HEK293 (cell line): ENCODE results near the gene SLC26A4.

ENCODE experiments used
- MEIS1 ChIP-seq: sonication (generic); formaldehyde crosslinking; IDR thresholded peaks from 2 replicates; pipeline ENCODE4 v1.8.1; 2022; ENCODE audit warnings: missing genetic modification reagents, mild to moderate bottlenecking, borderline replicate concordance
- REPIN1 ChIP-seq: fragments of 450-650 bp; formaldehyde crosslinking; IDR thresholded peaks from 2 replicates; pipeline ENCODE4 v1.5.1; 2017; ENCODE audit warnings: missing biosample characterization, missing genetic modification characterization, low read depth
- ZNF169 ChIP-seq: fragments of 450-650 bp; formaldehyde crosslinking; IDR thresholded peaks from 2 replicates; pipeline ENCODE4 v1.5.1; 2016; ENCODE audit warnings: missing biosample characterization, missing genetic modification characterization
- ZNF768 ChIP-seq: fragments of 450-650 bp; formaldehyde crosslinking; IDR thresholded peaks from 2 replicates; pipeline ENCODE4 v1.5.1; 2018; ENCODE audit warnings: missing biosample characterization, mild to moderate bottlenecking, missing genetic modification characterization
- TF ChIP-seq, protein P1 (sequence below): fragments of 450-650 bp; formaldehyde crosslinking; IDR thresholded peaks from 2 replicates; pipeline ENCODE4 v1.5.1; 2016; ENCODE audit warnings: missing biosample characterization, missing genetic modification characterization
- TF ChIP-seq, protein P2 (sequence below): fragments of 450-650 bp; formaldehyde crosslinking; IDR thresholded peaks from 2 replicates; pipeline ENCODE4 v1.5.1; 2016; ENCODE audit warnings: missing biosample characterization, missing genetic modification characterization

DNA sequence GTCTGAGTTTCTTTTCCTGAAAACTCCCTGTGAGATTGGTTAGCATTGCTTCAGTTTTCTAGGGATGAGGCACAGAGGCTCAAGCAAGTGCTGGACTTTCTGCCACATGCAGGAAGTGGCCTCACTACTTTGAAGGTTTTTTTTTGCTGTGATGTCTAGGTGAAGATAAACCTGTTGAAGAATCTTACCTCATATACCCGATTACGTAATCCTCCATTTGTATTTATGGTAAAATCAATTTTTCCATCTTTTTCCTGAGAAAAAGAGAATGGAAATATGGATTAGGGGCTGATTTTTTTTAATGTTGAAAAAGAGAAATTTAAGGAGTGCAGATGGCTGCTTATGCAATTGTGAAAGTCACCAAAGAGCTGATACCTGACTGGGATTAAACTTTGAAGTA lies 106.8 kb downstream of the SLC26A4 start:
- TF ChIP-seq, protein P1, sequence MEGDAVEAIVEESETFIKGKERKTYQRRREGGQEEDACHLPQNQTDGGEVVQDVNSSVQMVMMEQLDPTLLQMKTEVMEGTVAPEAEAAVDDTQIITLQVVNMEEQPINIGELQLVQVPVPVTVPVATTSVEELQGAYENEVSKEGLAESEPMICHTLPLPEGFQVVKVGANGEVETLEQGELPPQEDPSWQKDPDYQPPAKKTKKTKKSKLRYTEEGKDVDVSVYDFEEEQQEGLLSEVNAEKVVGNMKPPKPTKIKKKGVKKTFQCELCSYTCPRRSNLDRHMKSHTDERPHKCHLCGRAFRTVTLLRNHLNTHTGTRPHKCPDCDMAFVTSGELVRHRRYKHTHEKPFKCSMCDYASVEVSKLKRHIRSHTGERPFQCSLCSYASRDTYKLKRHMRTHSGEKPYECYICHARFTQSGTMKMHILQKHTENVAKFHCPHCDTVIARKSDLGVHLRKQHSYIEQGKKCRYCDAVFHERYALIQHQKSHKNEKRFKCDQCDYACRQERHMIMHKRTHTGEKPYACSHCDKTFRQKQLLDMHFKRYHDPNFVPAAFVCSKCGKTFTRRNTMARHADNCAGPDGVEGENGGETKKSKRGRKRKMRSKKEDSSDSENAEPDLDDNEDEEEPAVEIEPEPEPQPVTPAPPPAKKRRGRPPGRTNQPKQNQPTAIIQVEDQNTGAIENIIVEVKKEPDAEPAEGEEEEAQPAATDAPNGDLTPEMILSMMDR (tag by site-specific recombination), result no peak
- TF ChIP-seq ZNF768 (no peak), ZNF169 (tag by site-specific recombination) (no peak), MEIS1 (CRISPR knock-in tag) (no peak), REPIN1 (tag by site-specific recombination) (no peak)
- TF ChIP-seq, protein P2, sequence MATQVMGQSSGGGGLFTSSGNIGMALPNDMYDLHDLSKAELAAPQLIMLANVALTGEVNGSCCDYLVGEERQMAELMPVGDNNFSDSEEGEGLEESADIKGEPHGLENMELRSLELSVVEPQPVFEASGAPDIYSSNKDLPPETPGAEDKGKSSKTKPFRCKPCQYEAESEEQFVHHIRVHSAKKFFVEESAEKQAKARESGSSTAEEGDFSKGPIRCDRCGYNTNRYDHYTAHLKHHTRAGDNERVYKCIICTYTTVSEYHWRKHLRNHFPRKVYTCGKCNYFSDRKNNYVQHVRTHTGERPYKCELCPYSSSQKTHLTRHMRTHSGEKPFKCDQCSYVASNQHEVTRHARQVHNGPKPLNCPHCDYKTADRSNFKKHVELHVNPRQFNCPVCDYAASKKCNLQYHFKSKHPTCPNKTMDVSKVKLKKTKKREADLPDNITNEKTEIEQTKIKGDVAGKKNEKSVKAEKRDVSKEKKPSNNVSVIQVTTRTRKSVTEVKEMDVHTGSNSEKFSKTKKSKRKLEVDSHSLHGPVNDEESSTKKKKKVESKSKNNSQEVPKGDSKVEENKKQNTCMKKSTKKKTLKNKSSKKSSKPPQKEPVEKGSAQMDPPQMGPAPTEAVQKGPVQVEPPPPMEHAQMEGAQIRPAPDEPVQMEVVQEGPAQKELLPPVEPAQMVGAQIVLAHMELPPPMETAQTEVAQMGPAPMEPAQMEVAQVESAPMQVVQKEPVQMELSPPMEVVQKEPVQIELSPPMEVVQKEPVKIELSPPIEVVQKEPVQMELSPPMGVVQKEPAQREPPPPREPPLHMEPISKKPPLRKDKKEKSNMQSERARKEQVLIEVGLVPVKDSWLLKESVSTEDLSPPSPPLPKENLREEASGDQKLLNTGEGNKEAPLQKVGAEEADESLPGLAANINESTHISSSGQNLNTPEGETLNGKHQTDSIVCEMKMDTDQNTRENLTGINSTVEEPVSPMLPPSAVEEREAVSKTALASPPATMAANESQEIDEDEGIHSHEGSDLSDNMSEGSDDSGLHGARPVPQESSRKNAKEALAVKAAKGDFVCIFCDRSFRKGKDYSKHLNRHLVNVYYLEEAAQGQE (tag by site-specific recombination), result no peak
